Raji (cell line): Measurements from ENCODE around the gene GARIN6.

ENCODE experiments used
- POLR2A ChIP-seq: IDR thresholded peaks from 2 replicates; pipeline ENCODE4 v1.6.1; 2011; ENCODE audit warnings: low read depth, low read length, control low read depth; ENCODE audit not compliant: insufficient read depth

The GARIN6 gene

GRCh38 chr12:99647453-99647852 lies at the start of gene GARIN6:
Gene GARIN6 (plus strand): TSS chr12:99647753. CDS start chr12:99648175, 422 bp downstream.
- TF ChIP-seq POLR2A: no peak

- no peak for TF ChIP-seq POLR2A
Measured at GRCh38 chr12:99598785-99599184, 48.8 kb upstream of the GARIN6 start.

GRCh38 chr12:99600388-99600787 lies 47.2 kb upstream of the GARIN6 start:
- TF ChIP-seq POLR2A: no peak

- no peak for TF ChIP-seq POLR2A
Measured at GRCh38 chr12:99609455-99610181, 37.9 kb upstream of the GARIN6 start.

- no peak for TF ChIP-seq POLR2A
Measured at GRCh38 chr12:99611117-99611516, 36.4 kb upstream of the GARIN6 start.

DNA sequence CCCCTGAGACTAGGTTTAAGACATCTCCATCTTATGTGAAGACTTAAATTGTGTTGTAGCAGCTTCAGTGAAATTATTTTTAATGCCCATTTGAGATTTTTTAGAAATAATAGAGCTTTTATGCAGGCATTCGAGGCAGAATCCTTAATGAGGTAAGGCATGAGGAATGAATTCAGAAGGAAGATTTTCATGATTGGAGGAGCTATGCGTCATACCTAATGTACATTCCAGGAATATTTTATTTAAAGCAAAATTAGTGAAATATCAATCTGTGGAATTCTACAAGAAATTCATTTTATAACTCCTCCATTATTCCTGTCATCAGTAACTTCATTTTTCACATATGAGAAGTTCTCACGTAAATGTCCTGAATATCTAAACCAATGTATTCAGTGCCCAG lies 36.0 kb upstream of the GARIN6 start:
- TF ChIP-seq POLR2A: no peak

DNA sequence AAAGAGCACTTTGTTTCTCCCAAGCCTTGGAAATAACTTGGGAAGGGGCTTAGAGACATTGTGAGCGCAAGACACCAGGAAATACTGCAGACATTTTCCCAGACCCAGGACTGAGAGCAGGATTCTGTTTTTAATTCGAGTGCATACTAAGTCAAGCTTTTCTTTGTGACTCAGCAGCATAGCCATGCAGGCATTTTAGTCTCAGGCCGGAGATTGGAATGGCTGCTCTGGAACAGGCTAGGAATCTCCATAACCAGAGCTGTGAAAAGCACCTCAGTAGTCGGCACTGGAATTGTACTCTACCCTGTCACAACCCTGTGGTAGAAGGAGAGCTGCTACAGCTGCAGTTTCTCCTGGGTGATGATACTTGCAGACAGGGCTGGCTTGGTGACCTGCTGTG lies 28.9 kb upstream of the GARIN6 start:
- TF ChIP-seq POLR2A: no peak

- TF ChIP-seq POLR2A: no peak
Measured at GRCh38 chr12:99619389-99620158, 28.0 kb upstream of the GARIN6 start.

- TF ChIP-seq POLR2A: no peak
Measured at GRCh38 chr12:99620159-99620479, 27.4 kb upstream of the GARIN6 start.

- TF ChIP-seq POLR2A: no peak
Measured at GRCh38 chr12:99627459-99627858, 20.1 kb upstream of the GARIN6 start.

- no peak for TF ChIP-seq POLR2A
Measured at GRCh38 chr12:99644629-99645028, 2.9 kb upstream of the GARIN6 start.

- TF ChIP-seq POLR2A: no peak
Measured at GRCh38 chr12:99648183-99648582, 630 bp downstream of the GARIN6 start.

- no peak for TF ChIP-seq POLR2A
Measured at GRCh38 chr12:99649551-99649950, 2.0 kb downstream of the GARIN6 start.

DNA sequence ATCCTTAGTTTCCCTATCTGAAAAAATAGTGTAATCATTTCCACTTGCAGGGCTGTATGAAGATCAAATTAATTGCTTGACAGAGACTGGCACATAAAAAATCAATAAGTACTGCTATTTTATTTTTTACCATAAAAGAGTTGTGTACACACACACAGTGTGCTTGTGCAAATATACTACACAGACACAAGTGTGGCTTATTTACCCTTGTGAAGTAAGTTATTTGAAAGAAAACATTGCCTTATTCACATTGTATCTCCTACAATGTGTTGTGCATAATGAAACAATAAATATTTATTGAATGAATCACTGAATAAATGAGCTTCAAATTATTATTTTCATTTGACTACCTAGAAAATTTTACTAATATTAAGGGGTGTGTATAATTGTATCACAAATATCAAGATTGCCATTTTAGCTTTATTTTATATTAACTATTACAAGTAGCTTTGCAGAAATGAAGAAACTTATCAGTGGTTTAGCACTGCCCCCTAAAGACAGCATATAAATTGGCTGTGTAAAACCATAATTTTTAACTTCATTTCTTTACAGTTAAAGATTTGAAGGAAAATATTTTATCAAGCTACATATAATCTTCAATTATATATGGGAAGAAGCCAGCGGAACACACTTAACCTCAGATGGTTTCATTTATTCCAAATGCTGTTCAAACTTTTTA lies 11.3 kb downstream of the GARIN6 start:
- no peak for TF ChIP-seq POLR2A

GRCh38 chr12:99670635-99671034 lies 23.1 kb downstream of the GARIN6 start:
- TF ChIP-seq POLR2A: no peak

- TF ChIP-seq POLR2A: no peak
Measured at GRCh38 chr12:99680276-99680675, 32.7 kb downstream of the GARIN6 start.
